Epithelial cell of esophagus (primary cell): ENCODE measurements around the gene MAGI2.

ENCODE experiments used
- DNase-seq: peaks from one replicate; pipeline ENCODE4 v3.0.0; 2010; ENCODE audit warnings: low read depth
- H3K4me3 ChIP-seq: 2 replicates; pipeline ENCODE4 v1.5.1; 2011; ENCODE audit warnings: mild to moderate bottlenecking, low read length, control low read depth
- CTCF ChIP-seq: IDR thresholded peaks from 2 replicates; pipeline ENCODE4 v1.5.1; 2011; ENCODE audit warnings: low read depth, mild to moderate bottlenecking, low read length, control low read depth, inconsistent platforms; ENCODE audit not compliant: insufficient read depth; ENCODE audit errors: missing control alignments

MAGI2 gene

GRCh38 chr7:78434281-78434680 lies 1019.2 kb downstream of the MAGI2 start:
- peak; percentile 15 for TF ChIP-seq CTCF
- no peak overlapping the region for H3K4me3 ChIP-seq
- DNase-seq = no peak

DNA sequence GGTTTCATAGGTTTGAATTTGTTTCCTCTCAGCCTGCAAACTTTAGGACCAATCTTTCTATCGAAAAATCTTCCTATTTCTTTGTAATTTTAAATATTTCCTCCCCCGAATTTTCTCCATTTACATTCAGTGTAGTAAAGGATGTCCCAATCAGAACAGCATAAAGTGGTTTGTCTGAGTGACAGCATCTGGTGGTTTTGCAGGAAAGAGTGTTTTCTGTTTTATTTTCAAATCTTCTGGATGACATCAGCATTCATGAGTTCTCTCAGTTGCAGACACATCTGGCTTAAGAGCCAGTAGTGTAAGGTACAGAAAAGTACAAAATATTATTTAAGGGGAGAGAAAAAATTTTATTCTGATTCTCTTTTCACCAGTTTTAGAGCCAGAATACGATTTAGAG lies 1020.0 kb downstream of the MAGI2 start:
- no peak for TF ChIP-seq CTCF
- DNase-seq = no peak

GRCh38 chr7:78429878-78430277 lies 1023.6 kb downstream of the MAGI2 start:
- TF ChIP-seq CTCF = no peak
- DNase-seq = no peak
- H3K4me3 ChIP-seq = no peak overlapping the region

More for the DNA sequence above, 1020.0 kb downstream of the MAGI2 start:
- no peak overlapping the region for H3K4me3 ChIP-seq

DNA sequence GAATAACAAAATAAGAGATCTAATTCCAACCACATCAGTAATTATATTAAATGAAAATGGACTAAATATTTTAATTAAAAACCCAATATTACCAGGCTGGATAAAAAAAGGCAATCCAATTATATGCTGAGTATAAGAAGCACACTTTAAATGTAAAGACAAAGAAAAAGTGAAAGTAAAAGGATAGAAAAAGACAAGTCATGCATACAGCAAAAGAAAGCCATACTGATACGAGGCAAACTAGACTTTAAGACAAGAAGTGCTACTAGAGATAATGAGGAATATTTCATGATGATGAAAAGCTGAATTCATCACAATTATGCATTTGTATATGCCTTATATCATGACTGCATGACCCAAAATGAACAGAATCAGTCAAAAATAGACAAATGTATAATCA lies 1026.3 kb downstream of the MAGI2 start:
- no peak for TF ChIP-seq CTCF
- no peak for DNase-seq
- H3K4me3 ChIP-seq = no peak overlapping the region

DNA sequence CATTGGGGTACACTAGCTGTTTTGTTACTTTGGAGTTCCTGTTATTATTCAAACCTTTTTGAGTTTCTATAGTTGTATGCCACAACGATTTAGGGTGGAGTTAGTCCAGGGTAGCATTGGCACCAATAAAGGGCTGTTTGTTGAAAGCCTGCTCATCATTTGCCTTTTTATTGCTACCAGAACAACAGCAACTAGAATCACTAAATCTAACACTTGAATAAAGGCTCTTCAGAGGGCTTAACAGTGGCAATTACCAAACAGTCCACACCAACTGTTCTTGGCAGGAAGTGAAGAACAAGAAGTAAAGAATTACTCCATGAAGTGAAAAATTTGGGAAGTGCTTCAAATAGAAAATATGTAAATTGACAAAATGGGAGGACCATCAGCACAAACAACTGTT lies 1033.5 kb downstream of the MAGI2 start:
- no peak overlapping the region for H3K4me3 ChIP-seq
- DNase-seq = no peak
- TF ChIP-seq CTCF = no peak

DNA sequence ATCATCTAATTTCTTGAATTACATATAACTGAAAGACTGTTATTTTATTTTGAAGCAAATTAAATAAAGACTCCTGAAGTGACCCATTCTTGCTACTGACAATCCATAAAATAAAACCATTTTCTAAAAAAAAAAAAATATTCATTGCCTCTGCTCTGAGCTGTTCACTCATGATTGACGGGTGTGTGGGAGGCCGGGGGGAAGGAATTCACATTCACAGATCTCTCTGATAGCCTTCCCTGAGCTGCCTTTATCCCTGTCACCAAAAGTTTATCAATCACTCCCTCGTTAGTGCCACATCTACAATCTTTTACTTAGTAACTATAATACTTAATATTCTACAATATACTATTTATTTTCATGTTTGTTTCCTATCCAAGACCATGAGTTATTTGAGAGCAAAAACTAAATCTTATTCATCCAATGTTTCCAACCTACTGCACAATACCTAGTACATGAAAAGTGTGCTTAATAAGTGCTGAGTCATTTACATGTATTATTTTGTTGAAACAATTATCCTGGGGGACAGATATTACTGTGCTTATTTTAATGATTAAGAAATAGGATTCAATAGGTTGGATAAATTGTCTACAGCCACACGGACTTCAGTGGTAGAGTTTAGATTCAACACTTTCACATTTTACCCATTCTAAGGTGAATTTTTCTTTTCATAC lies 1036.2 kb downstream of the MAGI2 start:
- TF ChIP-seq CTCF = no peak
- DNase-seq = no peak
- H3K4me3 ChIP-seq = no peak overlapping the region

DNA sequence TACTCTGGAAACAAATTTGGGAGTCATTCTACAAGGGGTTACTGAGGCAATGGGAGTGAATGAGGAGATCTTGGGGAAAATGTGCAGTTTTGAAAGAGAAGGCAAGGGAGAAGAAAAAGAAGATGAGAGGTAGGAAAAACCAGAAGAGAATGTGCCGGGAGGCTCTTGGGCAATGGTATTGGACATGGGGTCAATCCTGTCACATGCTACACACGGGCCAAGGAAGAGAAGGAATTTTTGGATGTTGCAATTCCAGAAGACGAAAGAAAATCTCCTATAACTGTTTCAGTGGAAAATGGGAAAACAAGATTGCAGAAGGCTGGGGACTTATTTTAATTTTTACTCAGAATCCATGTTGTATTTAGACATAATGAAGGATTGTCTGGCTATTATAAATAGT lies 1039.9 kb downstream of the MAGI2 start:
- no peak for TF ChIP-seq CTCF
- H3K4me3 ChIP-seq = no peak overlapping the region
- DNase-seq = no peak
